ENCODE measurements around the gene RNU5B-1. TPM values are rescaled to one million over a fixed set of nuclear protein-coding genes. Genes with fewer than 3 reads are reported as not detected.

RNU5B-1 gene
- polyA plus RNA-seq, 2 of the 4 experiments (the other 2 are of a cell fraction), result not detected

GRCh38 chr15:65277015-65277414 lies 27.5 kb upstream of the RNU5B-1 start:
- ChIA-PET CTCF (interaction anchor here (1.1 to 23.8 kb wide), 5 partner anchors 9 to 223 kb away, joined by 4 to 408 read pairs (median 15); partner anchors contain the start of genes CLPX and PARP16), POLR2A (no interaction called here)
- H3K4me3 ChIP-seq, result no peak overlapping the region
- H3K4me1 ChIP-seq, result peaks cover 20% of the 10 kb centered on the region
- no peak for TF ChIP-seq TP53 (CRISPR knock-in tag; IDR thresholded peaks at IDR 0.05)
- no peak for TF ChIP-seq PHF8 (IDR thresholded peaks at IDR 0.05; ENCODE audit: borderline replicate concordance, low read depth)
- TF ChIP-seq CHD2 (IDR thresholded peaks at IDR 0.05; ENCODE audit: low read length, partially characterized antibody), result no peak
- TF ChIP-seq EP300 (IDR thresholded peaks at IDR 0.05), result no peak
- TF ChIP-seq NR3C1 (IDR thresholded peaks at IDR 0.05), result no peak
- no peak for TF ChIP-seq NPAS2 (CRISPR knock-in tag; IDR thresholded peaks at IDR 0.05; ENCODE audit: borderline replicate concordance)
- no peak for TF ChIP-seq EHF (CRISPR knock-in tag; IDR thresholded peaks at IDR 0.05)
- TF ChIP-seq BHLHE40 (IDR thresholded peaks at IDR 0.05; ENCODE audit: low read depth, low read length), result no peak
- TF ChIP-seq POLR2AphosphoS2 (conservative IDR thresholded peaks at IDR 0.05; ENCODE audit: low read length), result no peak
- TF ChIP-seq ZNF302 (CRISPR knock-in tag; IDR thresholded peaks at IDR 0.05), result no peak
- TF ChIP-seq RARB (CRISPR knock-in tag; IDR thresholded peaks at IDR 0.05), result no peak
- no peak for TF ChIP-seq HDAC2 (IDR thresholded peaks at IDR 0.05)
- no peak for TF ChIP-seq RAD21 (conservative IDR thresholded peaks at IDR 0.05 in 1 of 2, IDR thresholded peaks at IDR 0.05 in 1 of 2)
- TF ChIP-seq NFE2L2 (conservative IDR thresholded peaks at IDR 0.05; ENCODE audit: low read length), result no peak
- TF ChIP-seq ESRRA (IDR thresholded peaks at IDR 0.05; ENCODE audit: borderline replicate concordance, low read length), result no peak
- no peak for TF ChIP-seq CTCF (IDR thresholded peaks at IDR 0.05)
- no peak for TF ChIP-seq RFX5 (IDR thresholded peaks at IDR 0.05)
- no peaks in the 10 kb centered on the region for H3K9me3 ChIP-seq
- WGBS (ENCODE audit: missing lambda C conversion rate), result 76% methylated on average over 1 of the region's 1 CpG
- FAIRE-seq (no peak), DNase-seq (ENCODE audit: low read depth in 1 of 2, low spot score in 1 of 2) (no peak), ATAC-seq (no peak)
- H3K4me2 ChIP-seq, result no peak overlapping the region
- no peak overlapping the region for H3K27ac ChIP-seq

GRCh38 chr15:65278480-65278879 lies 26.0 kb upstream of the RNU5B-1 start:
- WGBS (ENCODE audit: missing lambda C conversion rate), result 80% methylated on average over 1 of the region's 1 CpG
- CTCF ChIA-PET, result interaction anchor here (0.7 to 23.8 kb wide), 10 partner anchors 8 to 152 kb away, joined by 3 to 408 read pairs (median 5); partner anchors contain the start of genes CLPX and PARP16
- no peak for ATAC-seq
- TF ChIP-seq, protein P1, sequence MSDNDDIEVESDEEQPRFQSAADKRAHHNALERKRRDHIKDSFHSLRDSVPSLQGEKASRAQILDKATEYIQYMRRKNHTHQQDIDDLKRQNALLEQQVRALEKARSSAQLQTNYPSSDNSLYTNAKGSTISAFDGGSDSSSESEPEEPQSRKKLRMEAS (IDR thresholded peaks at IDR 0.05), result no peak
- TF ChIP-seq ZC3H11A (IDR thresholded peaks at IDR 0.05) (no peak), RCOR1 (IDR thresholded peaks at IDR 0.05; ENCODE audit: low read depth, low read length) (no peak), FOXS1 (CRISPR knock-in tag; IDR thresholded peaks at IDR 0.05) (no peak), ATOH8 (CRISPR knock-in tag; IDR thresholded peaks at IDR 0.05; ENCODE audit: low read depth) (no peak), NR3C1 (IDR thresholded peaks at IDR 0.05) (no peak), HOXA7 (CRISPR knock-in tag; IDR thresholded peaks at IDR 0.05) (no peak), ZNF302 (CRISPR knock-in tag; IDR thresholded peaks at IDR 0.05) (no peak), KDM1A (IDR thresholded peaks at IDR 0.05; ENCODE audit: low read depth) (no peak), EHMT2 (IDR thresholded peaks at IDR 0.05; ENCODE audit: low read depth) (no peak), TFCP2L1 (CRISPR knock-in tag; IDR thresholded peaks at IDR 0.05) (no peak), CHD2 (IDR thresholded peaks at IDR 0.05; ENCODE audit: low read length, partially characterized antibody) (no peak), RNF2 (IDR thresholded peaks at IDR 0.05; ENCODE audit: borderline replicate concordance, low read depth) (no peak), HOXB13 (CRISPR knock-in tag; IDR thresholded peaks at IDR 0.05; ENCODE audit: low read depth) (no peak), FOSL2 (IDR thresholded peaks at IDR 0.05) (no peak), FOSL2 (CRISPR knock-in tag; IDR thresholded peaks at IDR 0.05) (no peak), POLR2AphosphoS2 (conservative IDR thresholded peaks at IDR 0.05; ENCODE audit: low read length) (no peak)
- TF ChIP-seq, protein P2, sequence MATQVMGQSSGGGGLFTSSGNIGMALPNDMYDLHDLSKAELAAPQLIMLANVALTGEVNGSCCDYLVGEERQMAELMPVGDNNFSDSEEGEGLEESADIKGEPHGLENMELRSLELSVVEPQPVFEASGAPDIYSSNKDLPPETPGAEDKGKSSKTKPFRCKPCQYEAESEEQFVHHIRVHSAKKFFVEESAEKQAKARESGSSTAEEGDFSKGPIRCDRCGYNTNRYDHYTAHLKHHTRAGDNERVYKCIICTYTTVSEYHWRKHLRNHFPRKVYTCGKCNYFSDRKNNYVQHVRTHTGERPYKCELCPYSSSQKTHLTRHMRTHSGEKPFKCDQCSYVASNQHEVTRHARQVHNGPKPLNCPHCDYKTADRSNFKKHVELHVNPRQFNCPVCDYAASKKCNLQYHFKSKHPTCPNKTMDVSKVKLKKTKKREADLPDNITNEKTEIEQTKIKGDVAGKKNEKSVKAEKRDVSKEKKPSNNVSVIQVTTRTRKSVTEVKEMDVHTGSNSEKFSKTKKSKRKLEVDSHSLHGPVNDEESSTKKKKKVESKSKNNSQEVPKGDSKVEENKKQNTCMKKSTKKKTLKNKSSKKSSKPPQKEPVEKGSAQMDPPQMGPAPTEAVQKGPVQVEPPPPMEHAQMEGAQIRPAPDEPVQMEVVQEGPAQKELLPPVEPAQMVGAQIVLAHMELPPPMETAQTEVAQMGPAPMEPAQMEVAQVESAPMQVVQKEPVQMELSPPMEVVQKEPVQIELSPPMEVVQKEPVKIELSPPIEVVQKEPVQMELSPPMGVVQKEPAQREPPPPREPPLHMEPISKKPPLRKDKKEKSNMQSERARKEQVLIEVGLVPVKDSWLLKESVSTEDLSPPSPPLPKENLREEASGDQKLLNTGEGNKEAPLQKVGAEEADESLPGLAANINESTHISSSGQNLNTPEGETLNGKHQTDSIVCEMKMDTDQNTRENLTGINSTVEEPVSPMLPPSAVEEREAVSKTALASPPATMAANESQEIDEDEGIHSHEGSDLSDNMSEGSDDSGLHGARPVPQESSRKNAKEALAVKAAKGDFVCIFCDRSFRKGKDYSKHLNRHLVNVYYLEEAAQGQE (IDR thresholded peaks at IDR 0.05), result no peak
- TF ChIP-seq, protein P3, sequence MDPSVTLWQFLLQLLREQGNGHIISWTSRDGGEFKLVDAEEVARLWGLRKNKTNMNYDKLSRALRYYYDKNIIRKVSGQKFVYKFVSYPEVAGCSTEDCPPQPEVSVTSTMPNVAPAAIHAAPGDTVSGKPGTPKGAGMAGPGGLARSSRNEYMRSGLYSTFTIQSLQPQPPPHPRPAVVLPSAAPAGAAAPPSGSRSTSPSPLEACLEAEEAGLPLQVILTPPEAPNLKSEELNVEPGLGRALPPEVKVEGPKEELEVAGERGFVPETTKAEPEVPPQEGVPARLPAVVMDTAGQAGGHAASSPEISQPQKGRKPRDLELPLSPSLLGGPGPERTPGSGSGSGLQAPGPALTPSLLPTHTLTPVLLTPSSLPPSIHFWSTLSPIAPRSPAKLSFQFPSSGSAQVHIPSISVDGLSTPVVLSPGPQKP (IDR thresholded peaks at IDR 0.05; ENCODE audit: low read depth, low read length), result no peak

More at GRCh38 chr15:65278480-65278879, 26.0 kb upstream of the RNU5B-1 start:
- Histone ChIP-seq H3K4me1 (peaks cover 20% of the 10 kb centered on the region), H3K4me2 (no peak overlapping the region), H3K9me3 (no peaks in the 10 kb centered on the region), H3K27ac (no peak overlapping the region), H3K4me3 (no peak overlapping the region)
- FAIRE-seq (no peak), DNase-seq (ENCODE audit: low read depth in 1 of 2, low spot score in 1 of 2) (no peak)
- POLR2A ChIA-PET, result interaction anchor here (1.2 to 1.7 kb wide), 2 partner anchors 8 to 93 kb away, joined by 6 read pairs; partner anchors contain the start of genes CLPX and PARP16
